GM12892 (cell line): ENCODE measurements around the gene KRTAP5-5.

Experiments
- POLR2A ChIP-seq: IDR thresholded peaks from 2 replicates; pipeline ENCODE4 v1.6.1; 2011; ENCODE audit warnings: low read depth, low read length, control low read depth
- POLR2AphosphoS5 ChIP-seq: IDR thresholded peaks from 2 replicates; pipeline ENCODE4 v1.6.1; 2011; ENCODE audit warnings: low read depth, low read length, control low read depth
- TAF1 ChIP-seq: IDR thresholded peaks from 2 replicates; pipeline ENCODE4 v1.6.1; 2011; ENCODE audit warnings: low read depth, mild to moderate bottlenecking, control low read depth, low read length, borderline replicate concordance

- TF ChIP-seq POLR2A: no peak
- no peak for TF ChIP-seq POLR2AphosphoS5
- no peak for TF ChIP-seq TAF1
Measured at GRCh38 chr11:1622086-1622485, 7.5 kb upstream of the KRTAP5-5 start, which contains the start of gene KRTAP5-4.
